ENCODE results near the gene TMEM256. TPM values are rescaled to one million over a fixed set of nuclear protein-coding genes. Genes with fewer than 3 reads are reported as not detected.

Gene TMEM256
- total and polyA plus RNA-seq, 9 of the 15 experiments (the other 6 are each of a cell fraction or from before 2014, with no cell fraction given) = 43.4 to 177 (median 68.5) TPM

DNA sequence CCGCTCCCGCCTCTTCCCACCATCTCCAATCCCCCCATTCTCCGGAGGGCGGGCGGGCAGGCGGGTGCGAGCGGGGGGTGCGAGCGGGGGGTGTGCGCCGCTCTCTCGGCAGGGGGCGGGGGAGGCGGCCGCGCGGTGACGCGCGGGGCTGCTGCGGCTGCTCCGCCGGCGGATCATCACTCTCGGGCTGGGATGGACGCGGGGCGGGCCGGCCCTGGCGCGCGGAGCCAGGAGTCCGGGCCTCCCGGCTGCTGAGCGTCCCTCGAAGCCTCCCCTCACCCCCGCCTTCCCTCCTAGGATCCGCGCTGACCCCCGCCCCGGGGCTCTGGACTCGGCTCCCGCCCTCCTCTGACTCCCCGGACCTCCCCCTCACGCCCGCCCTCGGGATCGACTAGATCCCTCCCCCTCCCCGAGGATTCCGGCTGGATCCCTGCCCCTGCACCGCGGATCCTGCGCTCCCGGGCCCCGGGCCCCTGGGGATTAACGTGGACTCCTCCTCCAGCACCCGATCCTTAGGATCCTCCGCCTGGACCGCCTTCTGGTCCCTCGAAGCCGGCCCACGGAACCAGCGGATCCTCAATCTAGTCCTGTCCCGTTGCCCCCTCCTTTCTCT is 946 bp upstream of the TMEM256 start (continued):
- TF ChIP-seq, protein P1, sequence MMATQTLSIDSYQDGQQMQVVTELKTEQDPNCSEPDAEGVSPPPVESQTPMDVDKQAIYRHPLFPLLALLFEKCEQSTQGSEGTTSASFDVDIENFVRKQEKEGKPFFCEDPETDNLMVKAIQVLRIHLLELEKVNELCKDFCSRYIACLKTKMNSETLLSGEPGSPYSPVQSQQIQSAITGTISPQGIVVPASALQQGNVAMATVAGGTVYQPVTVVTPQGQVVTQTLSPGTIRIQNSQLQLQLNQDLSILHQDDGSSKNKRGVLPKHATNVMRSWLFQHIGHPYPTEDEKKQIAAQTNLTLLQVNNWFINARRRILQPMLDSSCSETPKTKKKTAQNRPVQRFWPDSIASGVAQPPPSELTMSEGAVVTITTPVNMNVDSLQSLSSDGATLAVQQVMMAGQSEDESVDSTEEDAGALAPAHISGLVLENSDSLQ (IDR thresholded peaks at IDR 0.05) = no peak
- no peak for TF ChIP-seq CHD1 (IDR thresholded peaks at IDR 0.05; ENCODE audit: low read length)
- TF ChIP-seq POLR2G (IDR thresholded peaks at IDR 0.05; ENCODE audit: low read depth, low read length) = peak; percentile 70
- TF ChIP-seq ZKSCAN8 (CRISPR knock-in tag; IDR thresholded peaks at IDR 0.05) = no peak
- no peak for TF ChIP-seq ZNF347 (CRISPR knock-in tag; IDR thresholded peaks at IDR 0.05; ENCODE audit: low read depth)
- TF ChIP-seq, protein P2, sequence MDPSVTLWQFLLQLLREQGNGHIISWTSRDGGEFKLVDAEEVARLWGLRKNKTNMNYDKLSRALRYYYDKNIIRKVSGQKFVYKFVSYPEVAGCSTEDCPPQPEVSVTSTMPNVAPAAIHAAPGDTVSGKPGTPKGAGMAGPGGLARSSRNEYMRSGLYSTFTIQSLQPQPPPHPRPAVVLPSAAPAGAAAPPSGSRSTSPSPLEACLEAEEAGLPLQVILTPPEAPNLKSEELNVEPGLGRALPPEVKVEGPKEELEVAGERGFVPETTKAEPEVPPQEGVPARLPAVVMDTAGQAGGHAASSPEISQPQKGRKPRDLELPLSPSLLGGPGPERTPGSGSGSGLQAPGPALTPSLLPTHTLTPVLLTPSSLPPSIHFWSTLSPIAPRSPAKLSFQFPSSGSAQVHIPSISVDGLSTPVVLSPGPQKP (CRISPR knock-in tag; IDR thresholded peaks at IDR 0.05) = no peak
- no peak for TF ChIP-seq SUPT5H (IDR thresholded peaks at IDR 0.05)
- no peak for TF ChIP-seq ZNF695 (CRISPR knock-in tag; IDR thresholded peaks at IDR 0.05)
- TF ChIP-seq SLC30A9 (CRISPR knock-in tag; IDR thresholded peaks at IDR 0.05) = no peak
- no peak for TF ChIP-seq ZNF644 (tag; IDR thresholded peaks at IDR 0.05; ENCODE audit: low read depth)
- TF ChIP-seq XRCC4 (IDR thresholded peaks at IDR 0.05; ENCODE audit: extremely low read depth, insufficient read depth, insufficient read length) = no peak
- TF ChIP-seq POLR2H (tag; IDR thresholded peaks at IDR 0.05; ENCODE audit: low read depth) = no peak
- TF ChIP-seq CCNT2 (IDR thresholded peaks at IDR 0.05; ENCODE audit: borderline replicate concordance, extremely low read depth, insufficient read length, low read depth, low read length) = peak; percentile 23
- TF ChIP-seq MLLT1 (IDR thresholded peaks at IDR 0.05) = 0 out of 4 replicates have a peak, but pooled peaks of 1 of the 2 experiments have one; percentile 23
- TF ChIP-seq THRB (CRISPR knock-in tag; conservative IDR thresholded peaks at IDR 0.05) = no peak
- TF ChIP-seq ZNF311 (CRISPR knock-in tag; IDR thresholded peaks at IDR 0.05) = no peak
- TF ChIP-seq DACH1 (IDR thresholded peaks at IDR 0.05; ENCODE audit: partially characterized antibody) = no peak
- no peak for TF ChIP-seq KLF16 (IDR thresholded peaks at IDR 0.05)
- peak in 1 of 2 experiments; percentile 75; a peak in 2 of 4 replicates for TF ChIP-seq MAZ (CRISPR knock-in tag; conservative IDR thresholded peaks at IDR 0.05 in 1 of 2, IDR thresholded peaks at IDR 0.05 in 1 of 2)
- TF ChIP-seq DPF2 (IDR thresholded peaks at IDR 0.05) = no peak
- TF ChIP-seq MBD2 (IDR thresholded peaks at IDR 0.05; ENCODE audit: borderline replicate concordance, low read depth) = no peak
- TF ChIP-seq ZNF197 (CRISPR knock-in tag; IDR thresholded peaks at IDR 0.05; ENCODE audit: low read depth) = no peak
- TF ChIP-seq TAF7 (tag; IDR thresholded peaks at IDR 0.05) = no peak
- no peak for TF ChIP-seq ZC3H4 (CRISPR knock-in tag; IDR thresholded peaks at IDR 0.05; ENCODE audit: borderline replicate concordance)
- 0 out of 2 replicates have a peak, but pooled peaks have one; percentile 42 for TF ChIP-seq CXXC5 (CRISPR knock-in tag; IDR thresholded peaks at IDR 0.05)
